NCI-H2081 treated with DMSO at 0.1 percent for 48 hours (cell line): ENCODE measurements around the gene AP2A2.

Source experiments
- DNase-seq: peaks from one replicate; lab custom pipeline; 2025; lab: John Stamatoyannopoulos, UW

The AP2A2 gene

DNA sequence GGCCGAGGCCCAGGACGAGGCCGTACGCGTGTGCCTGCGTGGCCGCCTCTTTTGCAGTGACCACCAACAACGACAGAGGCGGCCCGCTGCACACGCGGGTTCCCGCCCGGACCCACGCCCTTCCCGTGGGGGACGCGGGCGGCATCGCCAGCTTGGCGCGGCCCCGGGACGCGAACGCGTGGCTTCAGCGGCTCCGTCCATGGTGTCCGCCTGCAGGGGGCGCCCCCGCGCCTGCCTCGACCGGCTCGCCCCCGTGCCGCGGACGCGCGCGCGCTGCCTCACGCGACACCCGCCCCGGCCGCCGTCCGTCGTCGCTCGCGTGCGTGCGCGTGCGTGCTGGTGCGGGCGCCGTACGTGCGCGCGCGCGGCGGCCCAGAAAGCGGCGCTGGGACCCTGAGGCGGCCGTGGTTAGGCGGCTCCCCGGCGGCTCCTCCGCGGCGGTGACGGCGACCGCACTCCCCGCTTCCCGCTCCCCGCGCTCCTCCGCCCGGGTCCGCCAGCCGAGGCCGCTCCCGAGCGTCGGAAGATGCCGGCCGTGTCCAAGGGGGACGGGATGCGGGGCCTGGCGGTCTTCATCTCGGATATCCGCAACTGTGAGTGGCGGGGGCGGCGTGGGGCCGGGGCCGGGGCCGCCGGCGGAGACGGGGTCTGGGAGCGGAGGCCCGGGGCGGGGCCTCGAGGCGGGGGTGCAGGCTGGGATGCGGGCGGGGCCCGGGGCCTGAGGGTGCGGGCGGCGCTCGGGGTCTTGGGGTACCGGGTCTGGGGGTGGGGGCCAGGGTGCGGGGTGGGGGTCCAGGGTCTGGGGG is at the start of gene AP2A2:
TSS of gene AP2A2 (plus strand) at position 375 of the 806 bp plus-strand sequence. CDS start at position 527, 152 bp downstream.
- no peak for DNase-seq

GRCh38 chr11:876545-876944 is 49.1 kb upstream of the AP2A2 start:
- no peak for DNase-seq

DNA sequence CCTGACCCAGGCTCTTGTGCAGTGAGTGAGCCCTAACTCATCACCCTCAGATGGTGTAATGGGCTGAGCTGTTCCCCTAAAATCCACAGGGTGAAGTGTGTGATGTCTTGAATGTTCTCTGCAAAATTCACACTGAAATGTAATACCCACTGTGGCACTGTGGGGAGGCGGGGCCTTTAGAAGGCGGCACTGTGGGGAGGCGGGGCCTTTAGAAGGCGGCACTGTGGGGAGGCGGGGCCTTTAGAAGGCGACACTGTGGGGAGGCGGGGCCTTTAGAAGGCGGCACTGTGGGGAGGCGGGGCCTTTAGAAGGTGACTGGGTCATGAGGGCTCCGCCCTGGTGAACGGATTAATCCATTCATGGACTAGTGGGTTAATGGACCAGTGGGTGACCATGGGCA is 48.1 kb upstream of the AP2A2 start:
- DNase-seq: no peak

DNA sequence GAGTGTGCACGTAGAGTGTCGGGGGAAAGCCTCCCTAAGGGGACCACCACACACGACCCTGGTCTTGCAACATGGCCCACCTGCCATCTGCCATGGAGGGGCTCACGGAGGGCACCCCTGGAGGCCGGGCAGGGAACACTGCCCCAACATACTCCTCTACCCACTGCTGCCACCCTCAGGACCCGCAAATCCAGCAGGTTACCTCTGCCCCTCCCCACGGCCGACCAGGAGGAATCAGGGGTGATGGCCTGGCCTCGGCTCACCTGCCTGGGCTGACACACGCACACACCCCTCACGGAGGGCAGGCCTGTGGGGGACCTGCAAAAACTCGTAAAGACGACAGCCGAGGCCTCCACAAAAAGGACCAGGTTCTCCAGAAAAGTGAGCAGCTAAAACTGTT is 45.2 kb upstream of the AP2A2 start:
- no peak for DNase-seq

DNA sequence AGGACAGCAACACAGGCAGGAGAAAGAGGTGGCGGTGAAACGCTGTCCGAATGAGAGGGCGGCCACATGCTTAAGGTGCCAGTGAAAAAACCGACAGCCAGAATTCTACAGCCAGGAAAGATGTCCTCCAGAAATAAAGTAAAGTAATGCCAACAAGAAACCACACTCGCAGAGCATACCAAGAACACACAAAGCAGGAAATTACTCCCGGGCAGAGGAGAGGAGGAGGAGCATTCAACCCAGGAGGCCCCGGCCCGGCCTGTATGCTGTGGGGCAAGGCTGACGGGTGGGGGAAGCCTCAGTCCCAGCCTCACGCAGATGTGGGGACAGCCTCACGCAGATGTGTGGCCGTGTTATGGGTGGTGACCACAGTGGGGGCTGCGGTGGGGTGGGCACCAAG is 43.1 kb upstream of the AP2A2 start:
- no peak for DNase-seq

DNA sequence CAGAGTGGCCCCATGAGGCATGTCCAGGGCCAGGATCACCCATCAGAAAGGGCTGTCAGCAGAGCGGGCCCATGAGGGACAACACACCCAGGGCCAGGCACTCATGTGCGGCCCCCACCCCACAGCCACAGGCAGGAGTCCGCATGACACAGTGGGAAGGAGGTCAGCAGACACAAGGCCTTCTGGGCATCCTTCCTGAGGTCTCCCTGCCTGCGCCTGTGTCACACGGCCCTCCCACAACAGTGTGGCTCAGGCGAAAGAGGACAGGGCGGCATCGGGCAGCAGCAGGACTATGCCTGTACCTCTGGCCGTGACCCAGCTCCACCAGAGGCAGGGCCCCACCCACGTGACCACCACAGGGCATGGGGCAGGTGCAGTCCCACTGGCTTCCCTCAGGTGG is 42.1 kb upstream of the AP2A2 start:
- no peak for DNase-seq

- DNase-seq: no peak
These were observed 41.0 kb upstream of the AP2A2 start for GRCh38 chr11:884578-885070.

- DNase-seq: no peak
These were observed 39.1 kb upstream of the AP2A2 start for GRCh38 chr11:886568-886967.

GRCh38 chr11:887589-887988 is 38.1 kb upstream of the AP2A2 start:
- no peak for DNase-seq

- no peak for DNase-seq
These were observed 37.1 kb upstream of the AP2A2 start for GRCh38 chr11:888310-889212.

GRCh38 chr11:889257-889656 is 36.4 kb upstream of the AP2A2 start:
- no peak for DNase-seq

GRCh38 chr11:889687-890475 is 35.8 kb upstream of the AP2A2 start:
- no peak for DNase-seq

- DNase-seq: no peak
These were observed 34.7 kb upstream of the AP2A2 start for GRCh38 chr11:890794-891540.

- DNase-seq: no peak
These were observed 32.5 kb upstream of the AP2A2 start for GRCh38 chr11:893008-893654.

GRCh38 chr11:894575-895201 is 31.0 kb upstream of the AP2A2 start:
- DNase-seq: no peak

GRCh38 chr11:895331-896110 is 30.1 kb upstream of the AP2A2 start:
- no peak for DNase-seq

DNA sequence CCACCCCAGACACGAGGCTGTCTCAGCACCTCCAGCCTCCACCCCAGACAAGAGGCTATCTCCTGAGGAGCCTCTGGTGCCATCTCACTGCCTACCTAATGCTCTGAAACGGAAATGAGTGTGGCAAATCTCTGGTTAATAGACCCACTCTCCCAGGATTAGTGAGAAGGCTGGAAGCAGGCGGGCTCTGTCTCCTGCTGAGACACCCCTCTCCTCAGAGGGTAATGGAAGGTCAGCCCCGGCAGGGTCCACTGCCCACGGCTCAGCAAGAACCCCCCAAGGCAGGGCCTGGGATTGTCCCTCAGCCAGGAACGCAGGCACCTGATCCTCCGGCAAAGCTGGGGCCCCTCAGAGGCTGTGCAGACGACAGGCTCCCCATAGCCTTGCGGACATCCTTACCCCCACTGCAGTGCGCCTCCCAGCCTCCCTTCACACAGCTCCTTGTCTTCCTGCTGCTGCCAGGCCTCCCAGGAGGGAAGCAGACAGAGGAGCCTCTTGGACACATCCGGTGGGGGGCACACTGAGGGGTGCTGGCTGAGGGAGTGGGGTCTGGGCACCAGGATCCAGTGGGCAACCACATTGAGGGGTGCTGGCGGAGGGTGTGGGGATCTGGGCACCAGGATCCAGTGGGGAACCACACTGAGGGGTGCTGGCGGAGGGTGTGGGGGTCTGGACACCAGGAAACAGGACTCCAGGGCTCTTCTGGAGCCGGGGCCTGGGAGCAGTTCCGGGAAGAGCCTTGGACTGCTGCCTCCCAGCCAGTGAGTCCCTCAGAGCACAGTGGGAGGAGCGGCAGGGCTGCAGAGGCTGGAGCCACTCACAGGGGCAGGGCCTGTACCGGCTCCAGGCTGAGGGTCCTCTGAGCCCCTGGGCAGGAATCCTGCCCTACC is 28.2 kb upstream of the AP2A2 start:
- DNase-seq: no peak

DNA sequence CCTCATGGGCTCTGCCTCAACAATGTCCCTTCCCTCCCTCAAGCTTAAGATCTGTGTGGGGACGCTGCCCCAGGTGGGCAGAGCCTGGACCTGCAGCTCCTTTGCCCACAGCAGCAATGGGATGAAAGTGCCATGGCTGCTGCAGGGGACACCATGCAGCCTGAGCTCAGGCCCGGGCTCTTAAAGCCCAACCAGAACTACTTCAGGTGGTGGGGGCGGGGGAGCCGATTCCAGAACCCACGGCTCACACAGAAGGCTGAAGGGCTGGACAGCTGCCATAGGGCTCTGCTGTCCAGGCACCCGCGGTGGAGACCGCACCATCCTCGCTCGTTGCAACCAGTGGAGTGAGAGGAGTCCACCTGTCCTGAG is 27.5 kb upstream of the AP2A2 start:
- no peak for DNase-seq
